Ectodermal cell (in vitro differentiated cells): ENCODE measurements around the gene SARDH.

Experiments used
- H3K27ac ChIP-seq: 2 replicates; pipeline ENCODE4 v1.7.0; 2013; ENCODE audit warnings: mild to moderate bottlenecking, low read depth, low read length; ENCODE audit not compliant: insufficient read depth, poor library complexity, severe bottlenecking
- H3K27me3 ChIP-seq: 2 replicates; pipeline ENCODE4 v1.7.0; 2013; ENCODE audit warnings: mild to moderate bottlenecking, low read length; ENCODE audit not compliant: insufficient read depth, control insufficient read depth, poor library complexity, severe bottlenecking
- H3K36me3 ChIP-seq: one replicate; pipeline ENCODE4 v1.7.0; 2013; ENCODE audit warnings: low read length; ENCODE audit not compliant: control insufficient read depth, insufficient read depth
- H3K4me1 ChIP-seq: one replicate; pipeline ENCODE4 v1.7.0; 2013; ENCODE audit warnings: low read length; ENCODE audit not compliant: control insufficient read depth, insufficient read depth
- H3K4me3 ChIP-seq: 2 replicates; pipeline ENCODE4 v1.7.0; 2013; ENCODE audit warnings: low read depth, low read length, control low read depth; ENCODE audit not compliant: insufficient read depth
- H3K9me3 ChIP-seq: 2 replicates; pipeline ENCODE4 v1.7.0; 2013; ENCODE audit warnings: mild to moderate bottlenecking, low read length, moderate library complexity; ENCODE audit not compliant: control insufficient read depth
- WGBS, 2 experiments: methylation state at CpG; one replicate each; pipeline ENCODE4 v1.1.7; 2013; ENCODE audit warnings: missing lambda C conversion rate in 2 of 2; 5-methylcytosine and 5-hydroxymethylcytosine counted together

The SARDH gene

GRCh38 chr9:133673258-133673655, 64.9 kb downstream of the SARDH start:
- H3K9me3 ChIP-seq = no peaks in the 10 kb centered on the region
- no peak overlapping the region for H3K4me3 ChIP-seq
- 83 to 88% methylated on average over 9 of the region's 9 CpGs for WGBS, 2 experiments
- H3K36me3 ChIP-seq = no peaks in the 10 kb centered on the region
- no peaks in the 10 kb centered on the region for H3K27me3 ChIP-seq
- no peak overlapping the region for H3K27ac ChIP-seq
- H3K4me1 ChIP-seq = no peaks in the 10 kb centered on the region

- Histone ChIP-seq H3K36me3 (no peaks in the 10 kb centered on the region), H3K27me3 (no peaks in the 10 kb centered on the region), H3K9me3 (no peaks in the 10 kb centered on the region), H3K4me3 (no peak overlapping the region), H3K27ac (no peak overlapping the region), H3K4me1 (no peaks in the 10 kb centered on the region)
- 89 to 91% methylated on average over 31 of the region's 31 CpGs for WGBS, 2 experiments
These were observed 65.5 kb downstream of the SARDH start for GRCh38 chr9:133672503-133673257.

- no peaks in the 10 kb centered on the region for H3K4me1 ChIP-seq
These were observed 66.8 kb downstream of the SARDH start for GRCh38 chr9:133671371-133671770.

GRCh38 chr9:133670466-133670865, 67.7 kb downstream of the SARDH start:
- H3K36me3 ChIP-seq = no peaks in the 10 kb centered on the region
- H3K4me3 ChIP-seq = no peak overlapping the region
- no peaks in the 10 kb centered on the region for H3K4me1 ChIP-seq
- no peaks in the 10 kb centered on the region for H3K27me3 ChIP-seq
- 90 to 94% methylated on average over 17 of the region's 17 CpGs for WGBS, 2 experiments
- no peak overlapping the region for H3K27ac ChIP-seq
- no peaks in the 10 kb centered on the region for H3K9me3 ChIP-seq

More at GRCh38 chr9:133671371-133671770, 66.8 kb downstream of the SARDH start:
- Histone ChIP-seq H3K27ac (no peak overlapping the region), H3K27me3 (no peaks in the 10 kb centered on the region), H3K4me3 (no peak overlapping the region), H3K36me3 (no peaks in the 10 kb centered on the region), H3K9me3 (no peaks in the 10 kb centered on the region)
- 89 to 91% methylated on average over 21 of the region's 21 CpGs for WGBS, 2 experiments

GRCh38 chr9:133669182-133669801, 68.9 kb downstream of the SARDH start:
- Histone ChIP-seq H3K4me3 (no peak overlapping the region), H3K36me3 (no peaks in the 10 kb centered on the region), H3K27me3 (no peaks in the 10 kb centered on the region), H3K9me3 (no peaks in the 10 kb centered on the region), H3K27ac (no peak overlapping the region), H3K4me1 (no peaks in the 10 kb centered on the region)
- WGBS, 2 experiments = 70 to 74% methylated on average over 14 to 15 of the region's 16 CpGs

- no peaks in the 10 kb centered on the region for H3K4me1 ChIP-seq
- H3K4me3 ChIP-seq = no peak overlapping the region
- no peaks in the 10 kb centered on the region for H3K27me3 ChIP-seq
- 84 to 86% methylated on average over 17 of the region's 17 CpGs for WGBS, 2 experiments
- no peak overlapping the region for H3K27ac ChIP-seq
- no peaks in the 10 kb centered on the region for H3K36me3 ChIP-seq
- H3K9me3 ChIP-seq = no peaks in the 10 kb centered on the region
These were observed 70.2 kb downstream of the SARDH start for GRCh38 chr9:133667759-133668450.

GRCh38 chr9:133666845-133667244, 71.3 kb downstream of the SARDH start:
- Histone ChIP-seq H3K27me3 (no peaks in the 10 kb centered on the region), H3K4me1 (no peaks in the 10 kb centered on the region), H3K9me3 (no peaks in the 10 kb centered on the region), H3K4me3 (no peak overlapping the region), H3K27ac (no peak overlapping the region), H3K36me3 (no peaks in the 10 kb centered on the region)
- 76 to 78% methylated on average over 11 of the region's 11 CpGs for WGBS, 2 experiments

- H3K36me3 ChIP-seq = no peaks in the 10 kb centered on the region
- 84 to 88% methylated on average over 9 of the region's 9 CpGs for WGBS, 2 experiments
- no peaks in the 10 kb centered on the region for H3K9me3 ChIP-seq
- H3K27me3 ChIP-seq = no peaks in the 10 kb centered on the region
- no peak overlapping the region for H3K27ac ChIP-seq
- no peaks in the 10 kb centered on the region for H3K4me1 ChIP-seq
- no peak overlapping the region for H3K4me3 ChIP-seq
These were observed 71.8 kb downstream of the SARDH start for GRCh38 chr9:133666387-133666786.

GRCh38 chr9:133665535-133665934, 72.6 kb downstream of the SARDH start:
- H3K27ac ChIP-seq = no peak overlapping the region

GRCh38 chr9:133665096-133665495, 73.1 kb downstream of the SARDH start:
- H3K4me1 ChIP-seq = no peaks in the 10 kb centered on the region
- no peaks in the 10 kb centered on the region for H3K9me3 ChIP-seq
- peaks cover 3% of the 10 kb centered on the region for H3K27me3 ChIP-seq
- H3K4me3 ChIP-seq = no peak overlapping the region
- WGBS, 2 experiments = 93 to 96% methylated on average over 13 of the region's 13 CpGs
- no peaks in the 10 kb centered on the region for H3K36me3 ChIP-seq
- H3K27ac ChIP-seq = no peak overlapping the region

More at GRCh38 chr9:133665535-133665934, 72.6 kb downstream of the SARDH start:
- Histone ChIP-seq H3K9me3 (no peaks in the 10 kb centered on the region), H3K4me1 (no peaks in the 10 kb centered on the region), H3K27me3 (no peaks in the 10 kb centered on the region), H3K36me3 (no peaks in the 10 kb centered on the region), H3K4me3 (no peak overlapping the region)
- WGBS, 2 experiments = 83 to 84% methylated on average over 12 of the region's 12 CpGs
